Measurements from ENCODE around the gene KRT80. TPM values are rescaled to one million over a fixed set of nuclear protein-coding genes. Genes with fewer than 3 reads are reported as not detected.

Gene KRT80
- total and polyA plus RNA-seq, 2 experiments from 2014 or later = not detected

DNA sequence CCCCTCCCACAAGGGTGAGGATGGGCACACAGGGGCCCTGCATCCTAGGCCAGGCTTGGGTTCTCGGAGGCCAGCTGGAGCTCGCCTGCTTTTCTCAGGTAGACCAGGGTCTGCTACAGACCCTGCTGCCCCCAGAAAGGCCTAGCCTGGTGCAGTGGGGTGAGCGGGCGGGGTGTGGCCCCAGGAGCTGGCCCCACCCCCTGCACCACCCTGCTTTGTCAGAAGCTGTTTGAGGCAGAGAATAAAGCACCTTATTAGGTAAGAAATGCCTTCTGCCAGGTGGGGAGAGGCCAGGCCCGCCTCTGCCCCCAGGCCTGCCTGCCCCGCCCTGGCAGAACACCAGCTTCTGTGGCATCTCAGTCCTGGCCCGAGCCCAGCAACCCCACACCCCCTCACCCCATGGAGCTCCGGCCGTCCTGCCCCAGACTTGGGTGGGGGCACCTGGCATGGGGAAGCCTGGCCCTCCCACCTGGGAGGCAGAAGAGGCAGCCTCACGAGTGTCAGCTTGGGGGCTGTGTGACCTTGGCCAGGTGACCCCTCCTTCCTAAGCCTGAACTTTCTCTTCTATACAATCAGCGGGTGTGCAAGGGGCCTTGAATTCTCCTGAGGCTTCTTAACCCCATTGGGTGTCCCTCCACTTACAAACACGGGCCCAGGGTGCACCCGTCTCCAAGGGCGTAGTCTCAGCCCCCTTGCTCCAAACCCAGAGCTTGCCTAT, 43.2 kb downstream of the KRT80 start:
- H3K4me1 Mint-ChIP-seq = peaks cover 30% of the 10 kb centered on the region
- no peaks in the 10 kb centered on the region for H3F3A ChIP-seq (replicated peaks; ENCODE audit: low read depth)
- no peaks in the 10 kb centered on the region for H4K20me1 ChIP-seq (replicated peaks; ENCODE audit: insufficient read depth)
- peak overlapping the region; percentile 26; the same call in 1 of the 2 replicates for H3K4me2 ChIP-seq
- no peaks in the 10 kb centered on the region for H3K27me3 ChIP-seq (ENCODE audit: insufficient read depth)
- H3K27ac ChIP-seq (ENCODE audit: low read depth) = peak overlapping the region; percentile 63; the same call in 1 of the 2 replicates
- H3K79me2 ChIP-seq (replicated peaks; ENCODE audit: insufficient read depth) = no peaks in the 10 kb centered on the region
- peak; percentile 56 for DNase-seq (ENCODE audit: low spot score)
- no peaks in the 10 kb centered on the region for H3K36me3 ChIP-seq (ENCODE audit: insufficient read depth)
- TF ChIP-seq JUNB (IDR thresholded peaks at IDR 0.05; ENCODE audit: unreplicated experiment) = no peak
- TF ChIP-seq, protein P1, sequence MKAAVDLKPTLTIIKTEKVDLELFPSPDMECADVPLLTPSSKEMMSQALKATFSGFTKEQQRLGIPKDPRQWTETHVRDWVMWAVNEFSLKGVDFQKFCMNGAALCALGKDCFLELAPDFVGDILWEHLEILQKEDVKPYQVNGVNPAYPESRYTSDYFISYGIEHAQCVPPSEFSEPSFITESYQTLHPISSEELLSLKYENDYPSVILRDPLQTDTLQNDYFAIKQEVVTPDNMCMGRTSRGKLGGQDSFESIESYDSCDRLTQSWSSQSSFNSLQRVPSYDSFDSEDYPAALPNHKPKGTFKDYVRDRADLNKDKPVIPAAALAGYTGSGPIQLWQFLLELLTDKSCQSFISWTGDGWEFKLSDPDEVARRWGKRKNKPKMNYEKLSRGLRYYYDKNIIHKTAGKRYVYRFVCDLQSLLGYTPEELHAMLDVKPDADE (IDR thresholded peaks at IDR 0.05) = no peak
- TF ChIP-seq CREB1 (CRISPR knock-in tag; IDR thresholded peaks at IDR 0.05; ENCODE audit: low read depth) = no peak
- no peak for TF ChIP-seq ZNF331 (CRISPR knock-in tag; IDR thresholded peaks at IDR 0.05; ENCODE audit: low read depth)
- TF ChIP-seq, protein P2, sequence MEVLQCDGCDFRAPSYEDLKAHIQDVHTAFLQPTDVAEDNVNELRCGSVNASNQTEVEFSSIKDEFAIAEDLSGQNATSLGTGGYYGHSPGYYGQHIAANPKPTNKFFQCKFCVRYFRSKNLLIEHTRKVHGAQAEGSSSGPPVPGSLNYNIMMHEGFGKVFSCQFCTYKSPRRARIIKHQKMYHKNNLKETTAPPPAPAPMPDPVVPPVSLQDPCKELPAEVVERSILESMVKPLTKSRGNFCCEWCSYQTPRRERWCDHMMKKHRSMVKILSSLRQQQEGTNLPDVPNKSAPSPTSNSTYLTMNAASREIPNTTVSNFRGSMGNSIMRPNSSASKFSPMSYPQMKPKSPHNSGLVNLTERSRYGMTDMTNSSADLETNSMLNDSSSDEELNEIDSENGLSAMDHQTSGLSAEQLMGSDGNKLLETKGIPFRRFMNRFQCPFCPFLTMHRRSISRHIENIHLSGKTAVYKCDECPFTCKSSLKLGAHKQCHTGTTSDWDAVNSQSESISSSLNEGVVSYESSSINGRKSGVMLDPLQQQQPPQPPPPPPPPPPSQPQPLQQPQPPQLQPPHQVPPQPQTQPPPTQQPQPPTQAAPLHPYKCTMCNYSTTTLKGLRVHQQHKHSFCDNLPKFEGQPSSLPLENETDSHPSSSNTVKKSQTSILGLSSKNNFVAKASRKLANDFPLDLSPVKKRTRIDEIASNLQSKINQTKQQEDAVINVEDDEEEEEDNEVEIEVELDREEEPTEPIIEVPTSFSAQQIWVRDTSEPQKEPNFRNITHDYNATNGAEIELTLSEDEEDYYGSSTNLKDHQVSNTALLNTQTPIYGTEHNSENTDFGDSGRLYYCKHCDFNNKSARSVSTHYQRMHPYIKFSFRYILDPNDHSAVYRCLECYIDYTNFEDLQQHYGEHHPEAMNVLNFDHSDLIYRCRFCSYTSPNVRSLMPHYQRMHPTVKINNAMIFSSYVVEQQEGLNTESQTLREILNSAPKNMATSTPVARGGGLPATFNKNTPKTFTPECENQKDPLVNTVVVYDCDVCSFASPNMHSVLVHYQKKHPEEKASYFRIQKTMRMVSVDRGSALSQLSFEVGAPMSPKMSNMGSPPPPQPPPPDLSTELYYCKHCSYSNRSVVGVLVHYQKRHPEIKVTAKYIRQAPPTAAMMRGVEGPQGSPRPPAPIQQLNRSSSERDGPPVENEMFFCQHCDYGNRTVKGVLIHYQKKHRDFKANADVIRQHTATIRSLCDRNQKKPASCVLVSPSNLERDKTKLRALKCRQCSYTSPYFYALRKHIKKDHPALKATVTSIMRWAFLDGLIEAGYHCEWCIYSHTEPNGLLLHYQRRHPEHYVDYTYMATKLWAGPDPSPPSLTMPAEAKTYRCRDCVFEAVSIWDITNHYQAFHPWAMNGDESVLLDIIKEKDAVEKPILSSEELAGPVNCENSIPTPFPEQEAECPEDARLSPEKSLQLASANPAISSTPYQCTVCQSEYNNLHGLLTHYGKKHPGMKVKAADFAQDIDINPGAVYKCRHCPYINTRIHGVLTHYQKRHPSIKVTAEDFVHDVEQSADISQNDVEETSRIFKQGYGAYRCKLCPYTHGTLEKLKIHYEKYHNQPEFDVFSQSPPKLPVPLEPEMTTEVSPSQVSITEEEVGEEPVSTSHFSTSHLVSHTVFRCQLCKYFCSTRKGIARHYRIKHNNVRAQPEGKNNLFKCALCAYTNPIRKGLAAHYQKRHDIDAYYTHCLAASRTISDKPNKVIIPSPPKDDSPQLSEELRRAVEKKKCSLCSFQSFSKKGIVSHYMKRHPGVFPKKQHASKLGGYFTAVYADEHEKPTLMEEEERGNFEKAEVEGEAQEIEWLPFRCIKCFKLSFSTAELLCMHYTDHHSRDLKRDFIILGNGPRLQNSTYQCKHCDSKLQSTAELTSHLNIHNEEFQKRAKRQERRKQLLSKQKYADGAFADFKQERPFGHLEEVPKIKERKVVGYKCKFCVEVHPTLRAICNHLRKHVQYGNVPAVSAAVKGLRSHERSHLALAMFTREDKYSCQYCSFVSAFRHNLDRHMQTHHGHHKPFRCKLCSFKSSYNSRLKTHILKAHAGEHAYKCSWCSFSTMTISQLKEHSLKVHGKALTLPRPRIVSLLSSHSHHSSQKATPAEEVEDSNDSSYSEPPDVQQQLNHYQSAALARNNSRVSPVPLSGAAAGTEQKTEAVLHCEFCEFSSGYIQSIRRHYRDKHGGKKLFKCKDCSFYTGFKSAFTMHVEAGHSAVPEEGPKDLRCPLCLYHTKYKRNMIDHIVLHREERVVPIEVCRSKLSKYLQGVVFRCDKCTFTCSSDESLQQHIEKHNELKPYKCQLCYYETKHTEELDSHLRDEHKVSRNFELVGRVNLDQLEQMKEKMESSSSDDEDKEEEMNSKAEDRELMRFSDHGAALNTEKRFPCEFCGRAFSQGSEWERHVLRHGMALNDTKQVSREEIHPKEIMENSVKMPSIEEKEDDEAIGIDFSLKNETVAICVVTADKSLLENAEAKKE (CRISPR knock-in tag; IDR thresholded peaks at IDR 0.05) = no peak
- TF ChIP-seq, protein P3, sequence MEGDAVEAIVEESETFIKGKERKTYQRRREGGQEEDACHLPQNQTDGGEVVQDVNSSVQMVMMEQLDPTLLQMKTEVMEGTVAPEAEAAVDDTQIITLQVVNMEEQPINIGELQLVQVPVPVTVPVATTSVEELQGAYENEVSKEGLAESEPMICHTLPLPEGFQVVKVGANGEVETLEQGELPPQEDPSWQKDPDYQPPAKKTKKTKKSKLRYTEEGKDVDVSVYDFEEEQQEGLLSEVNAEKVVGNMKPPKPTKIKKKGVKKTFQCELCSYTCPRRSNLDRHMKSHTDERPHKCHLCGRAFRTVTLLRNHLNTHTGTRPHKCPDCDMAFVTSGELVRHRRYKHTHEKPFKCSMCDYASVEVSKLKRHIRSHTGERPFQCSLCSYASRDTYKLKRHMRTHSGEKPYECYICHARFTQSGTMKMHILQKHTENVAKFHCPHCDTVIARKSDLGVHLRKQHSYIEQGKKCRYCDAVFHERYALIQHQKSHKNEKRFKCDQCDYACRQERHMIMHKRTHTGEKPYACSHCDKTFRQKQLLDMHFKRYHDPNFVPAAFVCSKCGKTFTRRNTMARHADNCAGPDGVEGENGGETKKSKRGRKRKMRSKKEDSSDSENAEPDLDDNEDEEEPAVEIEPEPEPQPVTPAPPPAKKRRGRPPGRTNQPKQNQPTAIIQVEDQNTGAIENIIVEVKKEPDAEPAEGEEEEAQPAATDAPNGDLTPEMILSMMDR (conservative IDR thresholded peaks at IDR 0.05; ENCODE audit: low read depth in 2 of 2) = no peak
- no peak for TF ChIP-seq NANOG (IDR thresholded peaks at IDR 0.05; ENCODE audit: borderline replicate concordance)
- no peak for TF ChIP-seq ZNF114 (CRISPR knock-in tag; IDR thresholded peaks at IDR 0.05)
- no peak for TF ChIP-seq POLR2AphosphoS5 (IDR thresholded peaks at IDR 0.05; ENCODE audit: low read depth)
- TF ChIP-seq, protein P4, sequence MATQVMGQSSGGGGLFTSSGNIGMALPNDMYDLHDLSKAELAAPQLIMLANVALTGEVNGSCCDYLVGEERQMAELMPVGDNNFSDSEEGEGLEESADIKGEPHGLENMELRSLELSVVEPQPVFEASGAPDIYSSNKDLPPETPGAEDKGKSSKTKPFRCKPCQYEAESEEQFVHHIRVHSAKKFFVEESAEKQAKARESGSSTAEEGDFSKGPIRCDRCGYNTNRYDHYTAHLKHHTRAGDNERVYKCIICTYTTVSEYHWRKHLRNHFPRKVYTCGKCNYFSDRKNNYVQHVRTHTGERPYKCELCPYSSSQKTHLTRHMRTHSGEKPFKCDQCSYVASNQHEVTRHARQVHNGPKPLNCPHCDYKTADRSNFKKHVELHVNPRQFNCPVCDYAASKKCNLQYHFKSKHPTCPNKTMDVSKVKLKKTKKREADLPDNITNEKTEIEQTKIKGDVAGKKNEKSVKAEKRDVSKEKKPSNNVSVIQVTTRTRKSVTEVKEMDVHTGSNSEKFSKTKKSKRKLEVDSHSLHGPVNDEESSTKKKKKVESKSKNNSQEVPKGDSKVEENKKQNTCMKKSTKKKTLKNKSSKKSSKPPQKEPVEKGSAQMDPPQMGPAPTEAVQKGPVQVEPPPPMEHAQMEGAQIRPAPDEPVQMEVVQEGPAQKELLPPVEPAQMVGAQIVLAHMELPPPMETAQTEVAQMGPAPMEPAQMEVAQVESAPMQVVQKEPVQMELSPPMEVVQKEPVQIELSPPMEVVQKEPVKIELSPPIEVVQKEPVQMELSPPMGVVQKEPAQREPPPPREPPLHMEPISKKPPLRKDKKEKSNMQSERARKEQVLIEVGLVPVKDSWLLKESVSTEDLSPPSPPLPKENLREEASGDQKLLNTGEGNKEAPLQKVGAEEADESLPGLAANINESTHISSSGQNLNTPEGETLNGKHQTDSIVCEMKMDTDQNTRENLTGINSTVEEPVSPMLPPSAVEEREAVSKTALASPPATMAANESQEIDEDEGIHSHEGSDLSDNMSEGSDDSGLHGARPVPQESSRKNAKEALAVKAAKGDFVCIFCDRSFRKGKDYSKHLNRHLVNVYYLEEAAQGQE (IDR thresholded peaks at IDR 0.05; ENCODE audit: unreplicated experiment) = no peak
- no peak for TF ChIP-seq EZH2 (IDR thresholded peaks at IDR 0.05; ENCODE audit: low read depth, unreplicated experiment)
- TF ChIP-seq STAT1 (IDR thresholded peaks at IDR 0.05; ENCODE audit: unreplicated experiment) = no peak
- no peak for TF ChIP-seq EZH2phosphoT487 (IDR thresholded peaks at IDR 0.05; ENCODE audit: unreplicated experiment)
- H2AFZ ChIP-seq = no peak overlapping the region
- peak; percentile 31 for ATAC-seq
- H3K36me3 Mint-ChIP-seq (ENCODE audit: low read depth) = no peaks in the 10 kb centered on the region
- H3K9me2 ChIP-seq (ENCODE audit: insufficient read depth) = no peaks in the 10 kb centered on the region
- no peak overlapping the region for H3K4me3 ChIP-seq
- peaks cover 6% of the 10 kb centered on the region for H3K27me3 Mint-ChIP-seq (ENCODE audit: insufficient read depth, low read depth, poor library complexity)
- H3K9me3 Mint-ChIP-seq = no peaks in the 10 kb centered on the region; the same call in 2 of the 3 replicates
- H3K4me3 Mint-ChIP-seq = no peak overlapping the region
- H3K27ac Mint-ChIP-seq = peak overlapping the region; percentile 48; the same call in 1 of the 2 replicates
- peaks cover 4% of the 10 kb centered on the region; the same call in 1 of the 2 replicates for H3K4me1 ChIP-seq (ENCODE audit: insufficient read depth)

All from GM23338 (cell line).